ENCODE data around the gene AUTS2.
"Not testable (repeated sequence)": the region's sequence is repeated elsewhere in the genome, so short reads cannot be mapped to it uniquely, and the experiment has no call there.

The AUTS2 gene

GRCh38 chr7:70727861-70728260 lies 1129.6 kb downstream of the AUTS2 start:
- H3K27me3 ChIP-seq (ENCODE audit: insufficient read depth, low read depth, severe bottlenecking), result no peaks in the 10 kb centered on the region
- no peak for DNase-seq
- TF ChIP-seq, protein P1, sequence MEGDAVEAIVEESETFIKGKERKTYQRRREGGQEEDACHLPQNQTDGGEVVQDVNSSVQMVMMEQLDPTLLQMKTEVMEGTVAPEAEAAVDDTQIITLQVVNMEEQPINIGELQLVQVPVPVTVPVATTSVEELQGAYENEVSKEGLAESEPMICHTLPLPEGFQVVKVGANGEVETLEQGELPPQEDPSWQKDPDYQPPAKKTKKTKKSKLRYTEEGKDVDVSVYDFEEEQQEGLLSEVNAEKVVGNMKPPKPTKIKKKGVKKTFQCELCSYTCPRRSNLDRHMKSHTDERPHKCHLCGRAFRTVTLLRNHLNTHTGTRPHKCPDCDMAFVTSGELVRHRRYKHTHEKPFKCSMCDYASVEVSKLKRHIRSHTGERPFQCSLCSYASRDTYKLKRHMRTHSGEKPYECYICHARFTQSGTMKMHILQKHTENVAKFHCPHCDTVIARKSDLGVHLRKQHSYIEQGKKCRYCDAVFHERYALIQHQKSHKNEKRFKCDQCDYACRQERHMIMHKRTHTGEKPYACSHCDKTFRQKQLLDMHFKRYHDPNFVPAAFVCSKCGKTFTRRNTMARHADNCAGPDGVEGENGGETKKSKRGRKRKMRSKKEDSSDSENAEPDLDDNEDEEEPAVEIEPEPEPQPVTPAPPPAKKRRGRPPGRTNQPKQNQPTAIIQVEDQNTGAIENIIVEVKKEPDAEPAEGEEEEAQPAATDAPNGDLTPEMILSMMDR (IDR thresholded peaks at IDR 0.05; ENCODE audit: low read depth, low read length), result no peak
- H3K27ac ChIP-seq, result no peak overlapping the region
- 0 out of 2 replicates have a peak, but pooled peaks cover 3% of the 10 kb centered on the region for H3K36me3 ChIP-seq
- no peak overlapping the region for H3K4me3 ChIP-seq (ENCODE audit: low read depth, low read length)
- H3K9me3 ChIP-seq (ENCODE audit: severe bottlenecking), result no peaks in the 10 kb centered on the region

DNA sequence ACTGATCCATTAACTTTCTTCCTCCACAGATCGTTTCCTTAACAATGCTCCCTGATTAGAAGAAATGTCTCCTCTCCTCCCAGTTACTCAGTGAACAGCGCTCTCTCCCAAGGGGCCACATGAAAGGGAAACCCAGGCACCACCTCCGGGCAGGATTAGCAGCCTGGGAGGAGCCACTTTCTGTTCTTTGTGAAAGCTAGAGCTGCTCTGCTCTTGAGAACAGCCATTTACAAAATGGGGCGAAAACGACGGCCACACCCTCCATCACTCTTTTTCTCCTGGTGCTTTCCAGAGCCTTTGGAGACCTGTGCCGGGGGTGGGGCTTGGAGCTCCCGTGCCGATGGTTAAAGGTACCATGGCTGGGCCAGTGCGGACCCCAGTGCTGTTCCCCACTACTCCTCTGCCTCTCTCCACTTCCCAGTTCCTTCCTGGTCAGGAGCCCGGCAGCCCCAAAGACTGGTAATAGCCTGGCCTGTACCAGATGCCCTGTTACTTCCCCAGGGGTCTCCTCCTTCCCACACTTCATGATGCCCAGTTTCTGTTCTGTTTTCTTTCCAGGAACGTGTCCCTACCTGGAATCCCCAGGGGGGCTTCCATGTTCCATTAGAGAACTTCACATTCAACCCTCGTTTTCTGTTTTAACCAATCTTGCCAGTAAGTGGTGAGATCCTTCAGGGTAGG lies 1130.7 kb downstream of the AUTS2 start:
- H3K36me3 ChIP-seq, result 0 out of 2 replicates have a peak, but pooled peaks cover 3% of the 10 kb centered on the region
- no peak for DNase-seq

GRCh38 chr7:70729553-70730157 lies 1131.4 kb downstream of the AUTS2 start:
- H3K27ac ChIP-seq; H3K4me3 ChIP-seq (ENCODE audit: low read depth, low read length); H3K9me3 ChIP-seq (ENCODE audit: severe bottlenecking); H3K27me3 ChIP-seq (ENCODE audit: insufficient read depth, low read depth, severe bottlenecking); H3K36me3 ChIP-seq; DNase-seq: not testable (repeated sequence)

More for the DNA sequence above, 1130.7 kb downstream of the AUTS2 start:
- no peaks in the 10 kb centered on the region for H3K9me3 ChIP-seq (ENCODE audit: severe bottlenecking)
- H3K27ac ChIP-seq, result no peak overlapping the region
- TF ChIP-seq, protein P1 (IDR thresholded peaks at IDR 0.05; ENCODE audit: low read depth, low read length), result no peak
- no peak overlapping the region for H3K4me3 ChIP-seq (ENCODE audit: low read depth, low read length)
- H3K27me3 ChIP-seq (ENCODE audit: insufficient read depth, low read depth, severe bottlenecking), result no peaks in the 10 kb centered on the region

GRCh38 chr7:70730451-70731110 lies 1132.3 kb downstream of the AUTS2 start:
- TF ChIP-seq, protein P1 (IDR thresholded peaks at IDR 0.05; ENCODE audit: low read depth, low read length), result no peak
- H3K9me3 ChIP-seq (ENCODE audit: severe bottlenecking), result no peaks in the 10 kb centered on the region
- no peak overlapping the region for H3K4me3 ChIP-seq (ENCODE audit: low read depth, low read length)
- H3K27me3 ChIP-seq (ENCODE audit: insufficient read depth, low read depth, severe bottlenecking), result no peaks in the 10 kb centered on the region
- no peak for DNase-seq
- H3K36me3 ChIP-seq, result 0 out of 2 replicates have a peak, but pooled peaks cover 3% of the 10 kb centered on the region
- H3K27ac ChIP-seq, result no peak overlapping the region

- Histone ChIP-seq H3K36me3 (0 out of 2 replicates have a peak, but pooled peaks cover 3% of the 10 kb centered on the region), H3K27ac (no peak overlapping the region), H3K27me3 (ENCODE audit: insufficient read depth, low read depth, severe bottlenecking) (no peaks in the 10 kb centered on the region), H3K4me3 (ENCODE audit: low read depth, low read length) (no peak overlapping the region), H3K9me3 (ENCODE audit: severe bottlenecking) (no peaks in the 10 kb centered on the region)
- TF ChIP-seq, protein P1 (IDR thresholded peaks at IDR 0.05; ENCODE audit: low read depth, low read length), result no peak
- no peak for DNase-seq
Measured at GRCh38 chr7:70733090-70733489, 1134.8 kb downstream of the AUTS2 start.

DNA sequence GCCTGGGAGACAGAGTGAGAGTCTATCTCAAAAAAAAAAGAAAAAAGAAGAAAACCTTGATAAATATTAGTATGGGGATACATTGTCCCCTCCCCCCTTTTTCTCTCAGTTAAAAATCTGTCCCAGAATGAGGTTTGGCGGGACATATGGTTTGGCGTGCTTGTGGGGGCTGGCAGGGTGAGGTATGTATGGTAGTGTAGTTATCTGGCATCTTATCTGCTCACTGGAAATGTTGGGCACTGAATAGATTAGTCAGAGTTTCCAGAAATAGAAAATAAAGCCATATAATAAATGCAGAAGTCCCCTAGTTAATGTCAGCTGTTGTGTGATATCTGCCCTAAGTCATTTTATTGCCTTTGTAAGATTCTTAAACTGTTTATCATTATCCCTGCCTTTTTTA lies 1136.1 kb downstream of the AUTS2 start:
- Histone ChIP-seq H3K27ac (no peak overlapping the region), H3K27me3 (ENCODE audit: insufficient read depth, low read depth, severe bottlenecking) (no peaks in the 10 kb centered on the region), H3K9me3 (ENCODE audit: severe bottlenecking) (no peaks in the 10 kb centered on the region), H3K36me3 (no peaks in the 10 kb centered on the region), H3K4me3 (ENCODE audit: low read depth, low read length) (no peak overlapping the region)
- DNase-seq, result no peak
- TF ChIP-seq, protein P1 (IDR thresholded peaks at IDR 0.05; ENCODE audit: low read depth, low read length), result no peak
